B cell (primary cell): Measurements from ENCODE around the gene TENM3.

ENCODE experiments used
- EZH2 ChIP-seq: IDR thresholded peaks from 2 replicates; pipeline ENCODE4 v1.6.1; 2012; ENCODE audit warnings: borderline replicate concordance, low read depth, mild to moderate bottlenecking, moderate library complexity, low read length; ENCODE audit not compliant: insufficient read depth, poor library complexity, severe bottlenecking
- TF ChIP-seq, protein P1 (sequence below): fragments of 200-600 bp; IDR thresholded peaks from one replicate; pipeline ENCODE4 v1.8.0; 2022; ENCODE audit warnings: antibody characterized with exemption, mild to moderate bottlenecking

DNA sequence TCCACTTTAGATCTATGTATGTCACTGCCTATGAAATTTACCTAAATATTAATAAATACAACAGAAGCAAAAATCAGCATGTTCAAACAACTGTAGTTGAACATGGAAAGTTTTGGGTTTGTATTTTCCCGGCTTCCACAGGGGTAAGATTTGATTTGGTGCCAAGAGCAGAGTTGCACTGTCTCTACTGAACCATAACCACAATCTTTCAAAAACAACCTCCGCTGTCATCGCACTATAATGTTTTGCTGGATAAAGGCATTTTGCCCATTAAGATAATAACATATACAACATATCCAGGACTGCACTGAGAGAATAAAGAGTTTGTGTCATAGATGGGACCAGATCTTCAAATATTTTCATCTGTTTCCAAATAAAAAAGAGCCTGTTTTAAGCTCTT is 94.9 kb downstream of the TENM3 start:
- TF ChIP-seq, protein P1, sequence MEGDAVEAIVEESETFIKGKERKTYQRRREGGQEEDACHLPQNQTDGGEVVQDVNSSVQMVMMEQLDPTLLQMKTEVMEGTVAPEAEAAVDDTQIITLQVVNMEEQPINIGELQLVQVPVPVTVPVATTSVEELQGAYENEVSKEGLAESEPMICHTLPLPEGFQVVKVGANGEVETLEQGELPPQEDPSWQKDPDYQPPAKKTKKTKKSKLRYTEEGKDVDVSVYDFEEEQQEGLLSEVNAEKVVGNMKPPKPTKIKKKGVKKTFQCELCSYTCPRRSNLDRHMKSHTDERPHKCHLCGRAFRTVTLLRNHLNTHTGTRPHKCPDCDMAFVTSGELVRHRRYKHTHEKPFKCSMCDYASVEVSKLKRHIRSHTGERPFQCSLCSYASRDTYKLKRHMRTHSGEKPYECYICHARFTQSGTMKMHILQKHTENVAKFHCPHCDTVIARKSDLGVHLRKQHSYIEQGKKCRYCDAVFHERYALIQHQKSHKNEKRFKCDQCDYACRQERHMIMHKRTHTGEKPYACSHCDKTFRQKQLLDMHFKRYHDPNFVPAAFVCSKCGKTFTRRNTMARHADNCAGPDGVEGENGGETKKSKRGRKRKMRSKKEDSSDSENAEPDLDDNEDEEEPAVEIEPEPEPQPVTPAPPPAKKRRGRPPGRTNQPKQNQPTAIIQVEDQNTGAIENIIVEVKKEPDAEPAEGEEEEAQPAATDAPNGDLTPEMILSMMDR: no peak
- TF ChIP-seq EZH2: no peak
